Measurements from ENCODE around the gene OR10C1. TPM values are rescaled to one million over a fixed set of nuclear protein-coding genes. Genes with fewer than 3 reads are reported as not detected.

The OR10C1 gene
- total RNA-seq, 1 experiment from 2014 or later = not detected

DNA sequence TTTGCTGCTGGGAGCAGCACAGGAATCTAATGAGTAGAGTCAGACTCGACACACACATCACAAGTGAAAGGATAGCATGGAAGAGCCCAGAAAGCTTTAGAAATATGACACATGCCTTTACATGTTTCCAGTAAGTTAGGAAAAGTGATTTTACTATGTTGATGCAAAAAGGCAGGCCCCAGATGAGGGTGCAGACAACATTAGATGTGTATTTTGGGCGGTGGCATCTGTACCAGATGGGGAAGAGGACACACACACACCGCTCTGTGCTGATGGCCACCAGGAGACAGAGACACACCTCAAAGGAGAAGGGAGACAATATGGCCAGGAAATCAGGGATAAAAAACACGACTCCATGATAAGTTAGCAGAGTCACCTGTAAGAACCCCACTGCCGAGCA, 48.0 kb downstream of the OR10C1 start (continued):
- no peak for TF ChIP-seq ELF1 (IDR thresholded peaks at IDR 0.05; ENCODE audit: borderline replicate concordance, low read depth)
- no peak for TF ChIP-seq ZFX (IDR thresholded peaks at IDR 0.05)
- TF ChIP-seq, protein P1, sequence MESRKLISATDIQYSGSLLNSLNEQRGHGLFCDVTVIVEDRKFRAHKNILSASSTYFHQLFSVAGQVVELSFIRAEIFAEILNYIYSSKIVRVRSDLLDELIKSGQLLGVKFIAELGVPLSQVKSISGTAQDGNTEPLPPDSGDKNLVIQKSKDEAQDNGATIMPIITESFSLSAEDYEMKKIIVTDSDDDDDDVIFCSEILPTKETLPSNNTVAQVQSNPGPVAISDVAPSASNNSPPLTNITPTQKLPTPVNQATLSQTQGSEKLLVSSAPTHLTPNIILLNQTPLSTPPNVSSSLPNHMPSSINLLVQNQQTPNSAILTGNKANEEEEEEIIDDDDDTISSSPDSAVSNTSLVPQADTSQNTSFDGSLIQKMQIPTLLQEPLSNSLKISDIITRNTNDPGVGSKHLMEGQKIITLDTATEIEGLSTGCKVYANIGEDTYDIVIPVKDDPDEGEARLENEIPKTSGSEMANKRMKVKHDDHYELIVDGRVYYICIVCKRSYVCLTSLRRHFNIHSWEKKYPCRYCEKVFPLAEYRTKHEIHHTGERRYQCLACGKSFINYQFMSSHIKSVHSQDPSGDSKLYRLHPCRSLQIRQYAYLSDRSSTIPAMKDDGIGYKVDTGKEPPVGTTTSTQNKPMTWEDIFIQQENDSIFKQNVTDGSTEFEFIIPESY (IDR thresholded peaks at IDR 0.05; ENCODE audit: extremely low read depth, insufficient replicate concordance, low read length) = no peak
- no peak for TF ChIP-seq CEBPB (IDR thresholded peaks at IDR 0.05; ENCODE audit: low read depth)
- TF ChIP-seq SIN3A (IDR thresholded peaks at IDR 0.05; ENCODE audit: low read depth) = no peak
- no peak for TF ChIP-seq EZH2 (IDR thresholded peaks at IDR 0.05)

DNA sequence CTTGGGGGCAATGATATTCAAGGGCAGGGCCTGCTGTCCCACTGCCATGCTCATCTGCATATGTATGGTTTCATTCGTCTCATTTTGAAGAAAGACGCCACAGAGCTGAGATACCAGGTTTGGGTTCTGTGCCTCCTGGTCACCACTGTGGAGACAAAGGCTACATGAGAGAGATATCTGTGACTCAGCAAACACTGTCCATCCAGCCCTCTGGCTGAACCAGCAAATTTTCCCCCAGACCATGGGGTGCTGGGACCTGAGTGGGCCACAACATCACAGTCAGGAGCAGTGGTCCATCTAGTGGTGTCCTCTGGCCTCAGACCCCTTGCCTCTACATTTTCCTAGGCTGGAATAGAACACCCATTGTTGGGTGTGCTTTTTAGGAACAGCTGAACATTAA, 48.6 kb downstream of the OR10C1 start, which contains the start of gene MAS1L:
MAS1L (minus strand) TSS at position 297 of the 400 bp plus-strand sequence; CDS start at position 243, 54 bp downstream.
- H3K9me3 ChIP-seq (ENCODE audit: control insufficient read depth in 1 of 2, insufficient read depth in 1 of 2, low read depth in 1 of 2, low read length in 2 of 2) = no peaks in the 10 kb centered on the region
- TF ChIP-seq, protein P1 (IDR thresholded peaks at IDR 0.05; ENCODE audit: extremely low read depth, insufficient replicate concordance, low read length) = no peak
- no peak for TF ChIP-seq ELF1 (IDR thresholded peaks at IDR 0.05; ENCODE audit: borderline replicate concordance, low read depth)
- TF ChIP-seq ZFX (IDR thresholded peaks at IDR 0.05) = no peak
- TF ChIP-seq ZNF274 (IDR thresholded peaks at IDR 0.05; ENCODE audit: low read depth, low read length) = no peak
- no peak for TF ChIP-seq SIN3A (IDR thresholded peaks at IDR 0.05; ENCODE audit: low read depth)
- TF ChIP-seq EGR1 (IDR thresholded peaks at IDR 0.05; ENCODE audit: low read depth) = no peak
- no peak for TF ChIP-seq CEBPB (IDR thresholded peaks at IDR 0.05; ENCODE audit: low read depth)
- no peaks in the 10 kb centered on the region for H3K27me3 ChIP-seq (ENCODE audit: insufficient read depth, low read length)
- CTCF ChIA-PET = no interaction called here
- no peak within 1 kb of the TSS for H3K4me2 ChIP-seq (ENCODE audit: low read length)
- RAD21 ChIA-PET (ENCODE audit: low non-redundant PET in 1 of 2, low total read pairs in 2 of 2, uncharacterized antibody in 2 of 2, unreplicated experiment in 2 of 2) = no interaction called here
- H3K4me1 ChIP-seq (ENCODE audit: control insufficient read depth in 1 of 2, insufficient read depth in 2 of 2, low read length in 2 of 2) = no peaks in the 10 kb centered on the region
- no peak within 1 kb of the TSS for H3K27ac ChIP-seq (ENCODE audit: low read depth, low read length)
- H3K4me3 ChIP-seq (replicated peaks in 1 of 2; ENCODE audit: low read depth in 1 of 2, low read length in 2 of 2) = no peak within 1 kb of the TSS
- no peaks in the 10 kb centered on the region for H3K79me2 ChIP-seq (ENCODE audit: insufficient read depth, low read length)
- H3K36me3 ChIP-seq (ENCODE audit: control insufficient read depth in 1 of 2, insufficient read depth in 2 of 2, low read length in 2 of 2) = no peaks in the 10 kb centered on the region
- intact Hi-C loops (cut with micrococcal nuclease) = no loop called here
- H3K9ac ChIP-seq (ENCODE audit: low read length) = no peak within 1 kb of the TSS
- POLR2A ChIA-PET = no interaction called here
- H4K20me1 ChIP-seq (ENCODE audit: insufficient read depth) = no peaks in the 10 kb centered on the region
- BruUV-seq (replicated peaks) = no TSS peak
- no peak for DNase-seq (ENCODE audit: low read depth, low spot score)
- ATAC-seq = no peak
- H3K9me2 ChIP-seq (ENCODE audit: insufficient read depth) = no peaks in the 10 kb centered on the region; the same call in 1 of the 2 replicates
- H2AFZ ChIP-seq (ENCODE audit: low read depth, low read length, poor library complexity, severe bottlenecking) = no peak within 1 kb of the TSS
